GM12891 (cell line): ENCODE results near the gene ZNF593.

Experiments used
- POLR2A ChIP-seq: IDR thresholded peaks from 2 replicates; pipeline ENCODE4 v1.6.1; 2011; ENCODE audit warnings: low read depth, low read length, control low read depth
- POLR2AphosphoS5 ChIP-seq: IDR thresholded peaks from 2 replicates; pipeline ENCODE4 v1.6.1; 2011; ENCODE audit warnings: low read depth, low read length, control low read depth

DNA sequence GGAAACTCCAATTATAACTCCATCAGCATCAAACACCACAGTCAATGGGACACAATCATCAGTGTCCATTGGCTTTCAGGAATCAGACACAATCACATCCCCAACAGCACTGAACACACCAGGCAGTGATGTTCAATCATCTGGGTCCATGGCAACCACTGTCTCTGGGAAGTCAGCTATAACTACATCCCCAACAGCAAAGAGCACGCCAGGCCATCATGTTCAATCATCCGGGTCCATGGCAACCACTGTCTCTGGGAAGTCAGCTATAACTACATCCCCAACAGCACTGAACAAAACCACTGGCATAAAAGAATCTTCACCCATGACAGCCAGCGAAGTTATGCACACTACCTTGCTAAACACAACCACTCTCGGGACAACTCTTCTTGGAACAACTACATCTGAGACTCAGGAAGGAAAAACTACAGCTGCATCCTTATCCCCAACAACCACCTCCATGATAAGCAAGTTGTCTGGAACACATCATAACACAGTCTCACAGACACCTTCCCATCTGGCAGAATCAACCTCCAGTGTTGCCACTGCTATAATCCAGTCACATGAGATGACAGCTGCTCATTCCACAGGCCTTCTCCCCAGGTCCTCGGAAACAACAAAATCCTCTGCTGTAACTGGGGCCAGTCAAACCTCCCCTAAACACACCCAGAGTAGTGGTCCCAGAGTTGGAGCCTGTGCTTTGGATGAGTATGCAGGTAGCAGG lies 40.6 kb downstream of the ZNF593 start:
- TF ChIP-seq POLR2A (no peak), POLR2AphosphoS5 (no peak)
